Ammon's horn (tissue), 1 donor: ENCODE results near the gene ERC2.

ENCODE experiments used
- DNase-seq: peaks from one replicate; pipeline ENCODE4 v3.0.0-alpha.2; 2016; ENCODE audit warnings: low spot score

ERC2 gene

DNA sequence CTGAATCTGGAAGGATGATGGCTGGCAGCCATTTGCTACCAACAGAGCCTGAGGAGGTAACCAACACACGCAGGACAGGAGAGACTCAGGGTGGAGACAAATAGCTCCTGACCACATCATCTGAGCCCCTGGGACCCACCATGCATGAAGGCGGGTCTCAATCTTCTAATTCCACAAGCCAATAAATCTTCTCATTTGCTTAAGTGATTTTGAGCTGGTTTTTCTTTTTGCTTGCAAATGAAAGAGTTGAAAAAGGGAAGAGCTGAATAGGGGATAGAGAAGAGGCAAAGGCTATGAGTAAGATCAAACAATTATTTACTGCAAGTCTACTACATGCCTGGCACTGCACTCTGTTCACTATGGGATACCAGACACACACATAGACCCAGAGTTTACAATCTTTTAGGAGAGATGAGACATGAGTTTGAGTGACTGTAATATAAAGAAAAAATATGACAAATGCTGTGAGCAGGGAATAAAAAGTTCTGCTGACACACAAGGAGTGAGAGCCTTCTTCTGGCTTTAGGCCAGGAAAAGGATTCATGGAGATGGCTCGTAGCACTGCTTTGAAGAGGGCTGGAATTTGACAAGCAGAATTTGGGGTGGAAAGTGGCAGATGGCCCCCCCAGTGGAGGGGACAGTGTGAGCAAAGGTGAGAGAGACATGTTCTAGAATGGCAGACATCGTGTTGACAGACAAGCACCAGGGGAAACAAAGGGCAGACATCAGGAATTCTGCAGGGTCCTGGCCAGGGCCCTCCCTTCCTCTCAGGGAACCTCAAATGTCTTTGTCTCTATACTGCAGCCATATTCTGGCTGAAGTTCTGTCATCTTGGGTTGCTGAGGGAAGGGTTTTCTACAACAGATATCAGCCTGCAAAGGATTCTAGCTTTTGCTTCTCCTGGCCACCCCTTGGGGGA, 911.4 kb downstream of the ERC2 start:
- no peak for DNase-seq

GRCh38 chr3:55555873-55556618, 912.2 kb downstream of the ERC2 start:
- DNase-seq = peak; percentile 7

- DNase-seq = no peak
Observed at GRCh38 chr3:55554634-55555425, 913.4 kb downstream of the ERC2 start.

DNA sequence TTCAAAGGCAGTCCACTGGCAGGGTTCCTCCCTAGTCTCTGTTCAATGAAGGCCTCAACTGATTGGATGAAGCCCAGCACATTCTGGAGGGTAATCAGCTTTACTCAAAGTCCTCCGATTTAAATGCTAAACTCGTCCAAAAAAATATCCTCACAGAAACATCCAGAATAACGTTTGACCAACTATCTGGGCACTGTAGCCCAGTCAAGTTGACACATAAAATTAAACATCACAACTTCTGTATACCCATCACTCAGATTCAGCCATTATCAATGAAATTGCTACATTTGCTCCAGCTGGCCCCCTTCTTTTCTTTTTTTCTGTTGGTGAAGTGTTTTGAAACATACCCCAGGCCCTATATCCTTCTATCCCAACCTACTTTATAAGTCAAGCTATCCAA, 916.6 kb downstream of the ERC2 start:
- no peak for DNase-seq

DNA sequence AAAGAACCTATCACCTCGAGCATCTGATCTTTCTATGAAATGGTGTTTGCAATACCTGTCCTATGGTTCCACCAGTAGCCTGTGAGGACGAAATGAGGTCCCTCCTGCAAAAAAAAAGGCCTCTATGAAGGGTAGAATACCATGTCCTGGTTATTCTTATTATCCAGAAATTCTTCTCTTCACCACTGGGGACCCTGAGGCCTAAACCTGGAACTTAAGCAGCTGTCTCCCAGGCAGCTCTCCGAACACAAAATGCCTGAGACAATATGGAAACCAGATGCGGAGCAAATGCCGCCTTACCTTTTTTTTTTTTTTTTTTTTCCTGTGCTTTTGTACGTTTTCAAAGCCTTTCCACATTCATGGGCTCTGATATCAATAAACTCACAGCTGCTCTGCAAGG, 919.1 kb downstream of the ERC2 start:
- DNase-seq = no peak

- DNase-seq = no peak
Observed at GRCh38 chr3:55546866-55547669, 921.2 kb downstream of the ERC2 start.

GRCh38 chr3:55545995-55546394, 922.3 kb downstream of the ERC2 start:
- DNase-seq = no peak

DNA sequence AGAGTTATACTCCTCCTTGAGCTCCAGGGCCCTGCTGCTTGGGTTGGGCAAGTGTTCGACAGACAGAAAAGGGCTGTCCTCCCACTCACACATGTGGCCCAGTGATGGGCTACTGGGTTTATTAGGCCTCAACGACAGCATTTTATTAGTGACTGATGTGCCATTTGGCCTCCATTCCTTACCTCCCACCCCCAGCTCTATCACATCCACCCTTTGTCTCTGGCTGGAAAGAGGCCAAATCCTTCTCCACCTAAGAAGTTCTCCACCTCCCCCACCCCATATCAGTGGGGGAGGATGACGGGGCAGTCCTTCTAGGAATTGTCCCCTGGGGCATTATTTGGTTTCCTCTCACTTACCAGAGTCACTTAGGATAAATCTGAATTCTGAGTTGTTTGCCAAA, 924.0 kb downstream of the ERC2 start:
- no peak for DNase-seq

GRCh38 chr3:55543181-55543614, 925.1 kb downstream of the ERC2 start:
- no peak for DNase-seq

DNA sequence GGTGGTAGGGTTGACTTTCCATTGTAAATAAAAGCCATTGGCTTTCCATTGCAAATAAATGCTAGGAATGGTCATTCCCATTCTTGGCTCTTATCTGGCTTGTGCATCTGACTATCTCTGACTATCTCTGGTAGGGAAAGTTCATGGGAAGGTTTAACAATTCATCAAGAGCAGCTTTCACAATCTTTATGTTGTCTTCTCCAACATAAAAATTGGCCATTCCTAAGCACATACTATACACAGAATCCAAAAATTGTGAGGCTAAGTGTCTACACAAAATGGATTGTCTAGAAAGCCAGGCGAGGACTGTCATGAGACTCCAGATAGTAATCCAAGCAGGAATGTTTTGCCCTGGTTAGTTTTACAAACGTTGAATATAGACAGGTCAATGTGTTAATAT, 926.8 kb downstream of the ERC2 start:
- DNase-seq = no peak

DNA sequence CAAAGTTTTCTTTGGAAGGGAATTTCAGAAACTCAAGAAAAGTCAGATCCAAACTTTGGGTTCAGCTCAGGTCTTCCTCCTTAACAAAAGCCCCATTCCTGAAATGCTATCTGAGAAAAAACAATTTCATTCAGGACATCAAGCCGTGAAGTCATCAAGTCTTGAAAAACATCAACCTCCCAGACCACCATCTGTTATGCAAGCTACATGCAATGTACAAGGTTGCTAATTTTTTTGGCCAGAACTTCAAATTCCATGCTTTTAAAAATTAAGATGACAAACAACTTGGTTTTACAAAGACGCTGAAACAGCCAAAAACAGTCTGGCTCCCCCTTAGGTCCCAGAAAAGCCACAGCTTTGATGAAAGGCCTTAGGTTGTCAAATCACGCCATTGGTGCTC, 927.3 kb downstream of the ERC2 start:
- DNase-seq = no peak

GRCh38 chr3:55540579-55540978, 927.7 kb downstream of the ERC2 start:
- no peak for DNase-seq

GRCh38 chr3:55538158-55538557, 930.1 kb downstream of the ERC2 start:
- no peak for DNase-seq

GRCh38 chr3:55537563-55537962, 930.7 kb downstream of the ERC2 start:
- no peak for DNase-seq

DNA sequence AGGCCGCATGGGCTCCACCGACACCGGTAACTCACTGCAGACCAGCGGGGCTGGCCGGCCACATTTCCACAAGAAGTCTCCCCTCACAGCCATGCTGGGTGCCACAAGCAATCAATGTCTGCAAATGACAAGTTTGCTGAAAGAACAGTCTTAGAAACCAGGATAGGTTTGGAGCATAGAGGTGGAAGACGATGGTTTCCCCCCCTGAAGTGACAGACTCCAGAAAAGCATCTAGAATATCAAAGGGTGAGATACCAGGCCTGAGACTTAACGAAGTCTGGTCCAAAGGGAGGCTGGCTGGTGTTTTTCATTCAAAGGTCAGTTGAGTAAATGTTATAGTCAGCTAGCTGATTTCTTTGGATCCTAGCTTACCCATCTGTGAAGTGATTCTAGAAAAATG, 931.1 kb downstream of the ERC2 start:
- no peak for DNase-seq

DNA sequence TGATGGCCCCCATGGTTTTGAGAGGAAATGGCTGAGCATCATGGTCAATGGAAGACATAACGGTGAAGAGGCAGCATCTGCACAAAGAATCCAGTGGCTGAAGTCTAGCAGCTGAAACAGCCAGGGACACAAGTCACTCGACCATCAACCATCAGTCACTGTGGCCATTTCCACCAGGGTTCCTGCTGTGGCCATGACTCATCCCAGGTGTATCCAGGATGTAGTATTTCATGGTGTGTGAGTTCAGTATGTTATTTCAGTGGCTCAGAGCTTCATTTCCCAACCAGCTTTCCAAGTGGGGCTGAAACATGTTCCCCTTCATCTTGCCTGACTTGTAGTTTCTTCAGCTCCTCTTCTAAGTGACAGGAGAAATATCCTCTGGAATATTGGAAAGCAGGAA, 933.4 kb downstream of the ERC2 start:
- no peak for DNase-seq

DNA sequence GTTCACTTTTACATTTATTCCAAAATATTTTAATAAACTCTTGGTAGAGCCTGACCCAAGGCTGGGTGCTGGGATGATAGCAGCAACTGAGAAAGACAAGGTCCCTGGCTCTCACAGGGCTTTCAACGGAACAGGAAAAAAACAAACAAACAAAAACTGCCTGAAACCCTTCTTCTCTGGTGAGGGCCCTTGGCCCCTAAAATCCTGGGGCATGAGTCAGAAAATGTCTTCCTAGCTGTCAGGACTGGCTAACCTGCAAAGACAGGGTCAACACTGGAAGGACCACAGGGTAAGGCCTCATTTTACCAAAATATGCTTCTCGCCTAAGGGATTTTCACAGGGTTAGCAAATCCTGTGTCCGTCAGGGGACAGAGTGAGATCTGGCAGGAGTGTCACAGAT, 935.5 kb downstream of the ERC2 start:
- DNase-seq = no peak

DNA sequence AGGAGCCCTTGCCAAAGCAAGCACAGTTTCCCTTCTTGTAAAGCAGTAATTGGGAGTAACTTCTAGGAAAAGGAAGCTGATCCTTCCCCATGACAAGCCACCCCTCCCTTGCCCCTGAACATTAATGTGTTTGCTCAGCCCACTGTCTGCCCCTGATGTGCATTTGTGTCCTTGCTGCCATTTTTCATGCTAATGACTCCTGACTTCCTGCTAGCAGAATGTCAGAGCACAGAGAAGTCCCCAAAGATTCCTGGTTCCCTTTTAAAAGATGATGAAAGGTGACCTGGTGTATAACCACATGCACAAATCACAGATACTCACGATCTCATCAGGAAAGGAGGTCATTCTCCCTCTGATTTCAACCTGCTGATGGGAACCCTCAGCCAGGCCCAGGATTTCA, 936.9 kb downstream of the ERC2 start:
- no peak for DNase-seq

- DNase-seq = no peak
Observed at GRCh38 chr3:55527361-55527760, 940.9 kb downstream of the ERC2 start.

- DNase-seq = no peak
Observed at GRCh38 chr3:55526332-55527030, 941.8 kb downstream of the ERC2 start.

GRCh38 chr3:55525436-55525835, 942.8 kb downstream of the ERC2 start:
- no peak for DNase-seq
